K562 (cell line): Measurements from ENCODE around the gene MAGI2. TPM values are rescaled to one million over a fixed set of nuclear protein-coding genes. Genes with fewer than 3 reads are reported as not detected.

ENCODE experiments used
- ATAC-seq: fragments of 200-7000 bp; cut with Tn5 transposase; 3 replicates; pipeline ENCODE4 v1.9.1; 2020; ENCODE audit warnings: moderate library complexity
- BruUV-seq: library from RNA; stranded (reverse); fragments of 400-500 nt; replicated peaks from 2 replicates; lab custom pipeline; 2021; lab: Mats Ljungman, UMichigan
- CTCF ChIA-PET: fragments of 300-600 bp; formaldehyde crosslinking; extraction: SDS; loops from one replicate; lab custom pipeline; 2021; ENCODE audit warnings: low intra/inter-chr PET ratio; lab: Yijun Ruan, JAX
- POLR2A ChIA-PET: fragments of 300-600, 350-650 bp; sonication (Branson Sonifier 250); formaldehyde crosslinking; extraction: SDS; loops from one replicate; lab custom pipeline; 2021; ENCODE audit warnings: antibody characterized with exemption, inconsistent platforms; lab: Yijun Ruan, JAX
- DNase-seq, 4 experiments: peaks; one replicate each; pipeline versions ENCODE4 v3.0.0 to v3.0.0-alpha.2; 2011 to 2018; ENCODE audit warnings: low spot score in 3 of 4, mixed read lengths in 3 of 4; ENCODE audit errors: extremely low read depth in 1 of 4
- FAIRE-seq: peaks from 2 replicates; lab custom pipeline; 2011; peaks lifted over from hg19 to GRCh38; lab: Jason Lieb, UNC
- H2AFZ ChIP-seq: 2 replicates; pipeline ENCODE4 v1.6.0; 2011; ENCODE audit warnings: low read depth, low read length, control low read depth, inconsistent platforms
- H3K27ac ChIP-seq: fragments of 200-600 bp; 3 replicates; pipeline ENCODE4 v1.8.0; 2011; ENCODE audit warnings: low read depth, mild to moderate bottlenecking, control low read depth, inconsistent platforms, low read length, moderate library complexity, mixed read lengths; ENCODE audit errors: extremely low read depth
- H3K27me3 ChIP-seq, 2 experiments: fragments of 300-600 bp in 1 of 2; 2 replicates in 1 of 2; 3 replicates in 1 of 2; pipeline versions ENCODE4 v1.6.0 to v1.8.0; 2011; ENCODE audit warnings: inconsistent platforms in 2 of 2, low read length in 2 of 2, mild to moderate bottlenecking in 1 of 2, mixed read lengths in 1 of 2, moderate library complexity in 1 of 2; ENCODE audit not compliant: control insufficient read depth in 2 of 2, insufficient read depth in 2 of 2
- H3K36me3 ChIP-seq: fragments of 300-600 bp; 3 replicates; pipeline ENCODE4 v1.8.0; 2011; ENCODE audit warnings: mild to moderate bottlenecking, low read length, inconsistent platforms; ENCODE audit not compliant: control insufficient read depth, insufficient read depth
- H3K4me1 ChIP-seq, 2 experiments: fragments of 200-600 bp in 1 of 2; replicated peaks in 1 of 2; 2 replicates in 1 of 2; 3 replicates in 1 of 2; pipeline versions ENCODE4 v1.5.1 to v1.8.0; 2011; ENCODE audit warnings: inconsistent platforms in 2 of 2, low read length in 2 of 2, mild to moderate bottlenecking in 1 of 2, mixed read lengths in 1 of 2, moderate library complexity in 1 of 2; ENCODE audit not compliant: control insufficient read depth in 2 of 2, insufficient read depth in 2 of 2
- H3K4me2 ChIP-seq: 2 replicates; pipeline ENCODE4 v1.6.1; 2011; ENCODE audit warnings: low read length, control low read depth, inconsistent platforms, mixed read lengths; ENCODE audit not compliant: insufficient read depth
- H3K4me3 ChIP-seq: fragments of 200-600 bp; sonication (generic), shearing (Covaris generic); 2 replicates; pipeline ENCODE4 v1.5.1; 2016; ENCODE audit warnings: control low read depth, inconsistent platforms
- H3K79me2 ChIP-seq: fragments of 200-600 bp; 3 replicates; pipeline ENCODE4 v1.8.0; 2011; ENCODE audit warnings: low read length, inconsistent platforms; ENCODE audit not compliant: control insufficient read depth, insufficient read depth
- H3K9ac ChIP-seq, 2 experiments: 2 replicates each; pipeline versions ENCODE4 v1.6.0 to v1.6.1; 2011; ENCODE audit warnings: low read depth in 2 of 2, low read length in 2 of 2, control low read depth in 1 of 2, inconsistent platforms in 1 of 2, mild to moderate bottlenecking in 1 of 2, mixed read lengths in 1 of 2; ENCODE audit not compliant: insufficient read depth in 1 of 2
- H3K9me1 ChIP-seq: one replicate; pipeline ENCODE4 v1.6.0; 2011; ENCODE audit warnings: inconsistent platforms, mild to moderate bottlenecking, low read length, moderate library complexity; ENCODE audit not compliant: control insufficient read depth, insufficient read depth
- H3K9me3 ChIP-seq: replicated peaks from 2 replicates; pipeline ENCODE4 v1.5.1; 2011; ENCODE audit warnings: low read depth, low read length, inconsistent platforms; ENCODE audit not compliant: control insufficient read depth, insufficient read depth
- H4K20me1 ChIP-seq: replicated peaks from 2 replicates; pipeline ENCODE4 v1.6.1; 2011; ENCODE audit warnings: low read length, inconsistent platforms, mixed read lengths; ENCODE audit not compliant: control insufficient read depth, insufficient read depth
- ATF4 ChIP-seq: fragments of 450-650 bp; formaldehyde crosslinking; IDR thresholded peaks from 2 replicates; pipeline ENCODE4 v1.4.0; 2022; ENCODE audit warnings: mild to moderate bottlenecking, moderate library complexity
- C11orf30 ChIP-seq: fragments of 450-650 bp; IDR thresholded peaks from 2 replicates; pipeline ENCODE4 v1.6.1; 2016; ENCODE audit warnings: low read depth, mild to moderate bottlenecking
- CBFA2T3 ChIP-seq: fragments of 450-650 bp; IDR thresholded peaks from 2 replicates; pipeline ENCODE4 v1.6.1; 2017
- CREM ChIP-seq: IDR thresholded peaks from 2 replicates; pipeline ENCODE4 v1.6.1; 2014; ENCODE audit warnings: antibody characterized with exemption, low read depth
- FOXJ2 ChIP-seq: fragments of 200-800 bp; sonication (Bioruptor generic); IDR thresholded peaks from 2 replicates; pipeline ENCODE4 v1.6.1; 2016; ENCODE audit warnings: missing genetic modification characterization, missing compliant biosample characterization
- HEY1 ChIP-seq: fragments of 250-450 bp; sonication (Bioruptor Pico); IDR thresholded peaks from 2 replicates; pipeline ENCODE4 v1.5.0; 2020; ENCODE audit warnings: mild to moderate bottlenecking, moderate library complexity, borderline replicate concordance
- KHSRP ChIP-seq: fragments of 450-650 bp; IDR thresholded peaks from 2 replicates; pipeline ENCODE4 v1.6.1; 2017
- KLF16 ChIP-seq: IDR thresholded peaks from 2 replicates; pipeline ENCODE4 v1.6.1; 2016; ENCODE audit warnings: antibody characterized with exemption
- LARP7 ChIP-seq: fragments of 450-650 bp; IDR thresholded peaks from 2 replicates; pipeline ENCODE4 v1.6.1; 2016
- NFATC3 ChIP-seq: fragments of 450-650 bp; IDR thresholded peaks from 2 replicates; pipeline ENCODE4 v1.6.1; 2017; ENCODE audit warnings: mild to moderate bottlenecking
- NUFIP1 ChIP-seq: fragments of 450-650 bp; IDR thresholded peaks from 2 replicates; pipeline ENCODE4 v1.6.1; 2018; ENCODE audit not compliant: partially characterized antibody
- POLR2H ChIP-seq: IDR thresholded peaks from 2 replicates; pipeline ENCODE4 v1.6.1; 2016; ENCODE audit warnings: missing genetic modification characterization, low read depth, mild to moderate bottlenecking, control low read depth, missing compliant biosample characterization, moderate library complexity
- SNRNP70 ChIP-seq: fragments of 200-400 bp; formaldehyde crosslinking; optimal IDR thresholded peaks from 2 replicates; pipeline ENCODE3; 2017; ENCODE audit warnings: low read depth, low read length
- SPI1 ChIP-seq: IDR thresholded peaks from 2 replicates; pipeline ENCODE4 v1.6.1; 2011; ENCODE audit warnings: low read depth, low read length, control low read depth, borderline replicate concordance
- ZFP30 ChIP-seq: fragments of 250-450 bp; sonication (Bioruptor Pico); IDR thresholded peaks from 2 replicates; pipeline ENCODE4 v1.8.0; 2022; ENCODE audit warnings: moderate library complexity, mild to moderate bottlenecking, inconsistent platforms, borderline replicate concordance
- ZNF444 ChIP-seq: fragments of 250-450 bp; sonication (Bioruptor Pico); IDR thresholded peaks from 2 replicates; pipeline ENCODE4 v1.4.0; 2020; ENCODE audit warnings: mild to moderate bottlenecking, moderate library complexity
- ZNF655 ChIP-seq: fragments of 250-450 bp; sonication (Bioruptor Pico); IDR thresholded peaks from 2 replicates; pipeline ENCODE4 v1.5.0; 2021
- WGBS: fragments of 100-300 bp; shearing (Covaris generic); methylation state at CpG from one replicate; pipeline ENCODE4 v1.1.6; 2016; ENCODE audit warnings: low coverage, mixed read lengths; ENCODE audit not compliant: insufficient coverage; ENCODE audit errors: missing lambda C conversion rate; 5-methylcytosine and 5-hydroxymethylcytosine counted together
- in situ Hi-C: fragments of 300-500 bp; cut with MboI; formaldehyde crosslinking; loops from 4 replicates; pipeline ENCODE4 v1.15.0; 2018; ENCODE audit warnings: inconsistent platforms, mixed read lengths
- intact Hi-C: fragments of 100-400 bp; cut with micrococcal nuclease; formaldehyde crosslinking; loops from 2 replicates; pipeline ENCODE4 v1.14.2; 2022
- polyA plus RNA-seq, 8 experiments: library from polyadenylated mRNA; depleted of rRNA in 4 of 8; stranded (reverse) in 5 of 8; unstranded in 3 of 8; fragments of >200 nt; fragmentation: Nextera tagmentation in 2 of 8; fragmentation: Illumina TruSeq in 1 of 8; extraction: Ambion mirVana in 2 of 8; extraction: Trizol in 1 of 8; gene quantifications; 2 replicates each; pipeline versions ENCODE4 v1.2.1 to v1.2.3, GENCODE V29; 2011 to 2014; ENCODE audit warnings: inconsistent platforms in 1 of 8, missing spikeins in 1 of 8
- total RNA-seq, 7 experiments: library from RNA; depleted of rRNA in 6 of 7; stranded (reverse); fragments of >200 nt in 6 of 7; fragmentation: Illumina TruSeq in 2 of 7; extraction: Trizol in 2 of 7; gene quantifications; 2 replicates each; pipeline versions ENCODE4 v1.2.1 to v1.2.3, GENCODE V29; 2011 to 2021; ENCODE audit warnings: low replicate concordance in 1 of 7

MAGI2 gene
- total and polyA plus RNA-seq, 9 of the 15 experiments (the other 6 are each of a cell fraction or from before 2014, with no cell fraction given): 0.27 to 1.4 (median 0.70) TPM

- Histone ChIP-seq H3K9me1 (no peaks in the 10 kb centered on the region), H3K4me3 (no peak overlapping the region), H3K4me2 (no peak overlapping the region), H3K36me3 (no peaks in the 10 kb centered on the region), H3K4me1 (no peaks in the 10 kb centered on the region), H3K79me2 (no peaks in the 10 kb centered on the region), H2AFZ (no peak overlapping the region), H4K20me1 (no peaks in the 10 kb centered on the region), H3K9me3 (no peaks in the 10 kb centered on the region), H3K27ac (no peak overlapping the region), H3K27me3 (no peaks in the 10 kb centered on the region), H3K9ac (no peak overlapping the region)
- CTCF ChIA-PET: no interaction called here
- DNase-seq (no peak), ATAC-seq (no peak), FAIRE-seq (no peak)
- in situ Hi-C loops: no loop called here
- TF ChIP-seq ZNF655 (CRISPR knock-in tag) (no peak), KHSRP (no peak), CBFA2T3 (no peak), NFATC3 (no peak), SPI1 (no peak), C11orf30 (no peak), ATF4 (CRISPR knock-in tag) (no peak), LARP7 (no peak), POLR2H (tag) (no peak), NUFIP1 (no peak), HEY1 (CRISPR knock-in tag) (no peak), FOXJ2 (tag) (no peak), ZNF444 (CRISPR knock-in tag) (no peak), KLF16 (no peak), SNRNP70 (no peak), ZFP30 (CRISPR knock-in tag) (no peak), CREM (no peak)
- no TSS peak for BruUV-seq
- 0% methylated on average over 1 of the region's 1 CpG for WGBS
- intact Hi-C loops: no loop called here
- POLR2A ChIA-PET: interaction anchor here (1.2 kb wide), 1 partner anchor 15 kb away, joined by 5 read pairs; no protein-coding TSS in a partner anchor
Observed at GRCh38 chr7:78149787-78150186, 1303.7 kb downstream of the MAGI2 start.
